MCF 10A (cell line): ENCODE measurements around the gene SRPRB. TPM values are rescaled to one million over a fixed set of nuclear protein-coding genes. Genes with fewer than 3 reads are reported as not detected.

Experiments used
- BruUV-seq: library from RNA; stranded (reverse); fragments of 400-500 nt; replicated peaks from 2 replicates; lab custom pipeline; 2021; lab: Mats Ljungman, UMichigan
- CTCF ChIA-PET: fragments of 300-600 bp; sonication (Branson Sonifier 250); formaldehyde crosslinking; extraction: SDS; loops from one replicate; lab custom pipeline; 2021; ENCODE audit warnings: antibody characterized with exemption, inconsistent platforms; lab: Yijun Ruan, JAX
- POLR2A ChIA-PET: fragments of 300-600, 350-650 bp; sonication (Branson Sonifier 250); formaldehyde crosslinking; extraction: SDS; loops from one replicate; lab custom pipeline; 2020; ENCODE audit warnings: antibody characterized with exemption, inconsistent platforms; lab: Yijun Ruan, JAX
- DNase-seq: peaks from one replicate; pipeline ENCODE4 v3.0.0-alpha.2; 2018; ENCODE audit not compliant: unreplicated experiment
- H3K27ac Mint-ChIP-seq: one replicate; pipeline ENCODE4 v1.8.0; 2022; ENCODE audit warnings: mild to moderate bottlenecking, low read depth, mixed read lengths; ENCODE audit not compliant: unreplicated experiment
- H3K27me3 Mint-ChIP-seq: one replicate; pipeline ENCODE4 v1.8.0; 2022; ENCODE audit warnings: mixed read lengths; ENCODE audit not compliant: insufficient read depth, unreplicated experiment
- H3K36me3 Mint-ChIP-seq: one replicate; pipeline ENCODE4 v1.8.0; 2022; ENCODE audit warnings: mild to moderate bottlenecking, moderate library complexity, mixed read lengths; ENCODE audit not compliant: insufficient read depth, unreplicated experiment
- H3K4me1 Mint-ChIP-seq: one replicate; pipeline ENCODE4 v1.8.0; 2022; ENCODE audit warnings: mixed read lengths; ENCODE audit not compliant: insufficient read depth, unreplicated experiment
- H3K4me3 Mint-ChIP-seq: one replicate; pipeline ENCODE4 v1.8.0; 2022; ENCODE audit warnings: mild to moderate bottlenecking, moderate library complexity, mixed read lengths; ENCODE audit not compliant: unreplicated experiment
- H3K9me3 Mint-ChIP-seq: one replicate; pipeline ENCODE4 v1.8.0; 2022; ENCODE audit warnings: mixed read lengths; ENCODE audit not compliant: unreplicated experiment
- intact Hi-C: fragments of 100-400 bp; cut with micrococcal nuclease; formaldehyde crosslinking; loops from 2 replicates; pipeline ENCODE4 v1.14.1; 2022
- total RNA-seq: library from RNA; stranded (reverse); gene quantifications from 2 replicates; pipeline ENCODE4 v1.2.3, GENCODE V29; 2022
- TF ChIP-seq, protein P1 (sequence below): fragments of 200-600 bp; IDR thresholded peaks from one replicate; pipeline ENCODE4 v1.8.0; 2022; ENCODE audit warnings: antibody characterized with exemption, mild to moderate bottlenecking; ENCODE audit not compliant: unreplicated experiment

SRPRB gene
- total RNA-seq, 1 experiment from 2014 or later = 180 TPM

DNA sequence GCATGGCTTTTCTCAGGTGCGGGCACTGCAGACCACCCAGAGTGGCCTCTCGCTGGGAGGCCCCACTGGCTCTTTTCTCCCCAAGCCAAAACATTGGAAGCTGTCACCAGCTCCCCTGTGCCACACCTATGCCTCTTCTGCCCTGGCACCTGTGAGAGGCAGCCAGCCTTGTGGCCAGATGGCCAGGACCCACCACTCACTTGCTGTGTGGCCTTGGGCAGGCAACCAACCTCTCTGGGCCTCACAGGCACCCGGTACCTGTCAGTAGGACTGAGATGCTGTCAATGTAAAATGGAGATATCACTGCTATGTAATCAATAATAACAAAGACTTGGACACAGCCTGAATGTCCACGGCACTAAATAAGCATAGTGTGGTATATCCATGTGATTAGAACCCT, 36.5 kb downstream of the SRPRB start:
- H3K4me1 Mint-ChIP-seq = no peaks in the 10 kb centered on the region
- ChIA-PET POLR2A (no interaction called here), CTCF (no interaction called here)
- no peaks in the 10 kb centered on the region for H3K36me3 Mint-ChIP-seq
- TF ChIP-seq, protein P1, sequence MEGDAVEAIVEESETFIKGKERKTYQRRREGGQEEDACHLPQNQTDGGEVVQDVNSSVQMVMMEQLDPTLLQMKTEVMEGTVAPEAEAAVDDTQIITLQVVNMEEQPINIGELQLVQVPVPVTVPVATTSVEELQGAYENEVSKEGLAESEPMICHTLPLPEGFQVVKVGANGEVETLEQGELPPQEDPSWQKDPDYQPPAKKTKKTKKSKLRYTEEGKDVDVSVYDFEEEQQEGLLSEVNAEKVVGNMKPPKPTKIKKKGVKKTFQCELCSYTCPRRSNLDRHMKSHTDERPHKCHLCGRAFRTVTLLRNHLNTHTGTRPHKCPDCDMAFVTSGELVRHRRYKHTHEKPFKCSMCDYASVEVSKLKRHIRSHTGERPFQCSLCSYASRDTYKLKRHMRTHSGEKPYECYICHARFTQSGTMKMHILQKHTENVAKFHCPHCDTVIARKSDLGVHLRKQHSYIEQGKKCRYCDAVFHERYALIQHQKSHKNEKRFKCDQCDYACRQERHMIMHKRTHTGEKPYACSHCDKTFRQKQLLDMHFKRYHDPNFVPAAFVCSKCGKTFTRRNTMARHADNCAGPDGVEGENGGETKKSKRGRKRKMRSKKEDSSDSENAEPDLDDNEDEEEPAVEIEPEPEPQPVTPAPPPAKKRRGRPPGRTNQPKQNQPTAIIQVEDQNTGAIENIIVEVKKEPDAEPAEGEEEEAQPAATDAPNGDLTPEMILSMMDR = no peak
- no peak overlapping the region for H3K4me3 Mint-ChIP-seq
- no peak overlapping the region for H3K27ac Mint-ChIP-seq
- no peaks in the 10 kb centered on the region for H3K9me3 Mint-ChIP-seq
- H3K27me3 Mint-ChIP-seq = peaks cover 11% of the 10 kb centered on the region
- BruUV-seq = no TSS peak
- DNase-seq = no peak
- intact Hi-C loops = no loop called here

DNA sequence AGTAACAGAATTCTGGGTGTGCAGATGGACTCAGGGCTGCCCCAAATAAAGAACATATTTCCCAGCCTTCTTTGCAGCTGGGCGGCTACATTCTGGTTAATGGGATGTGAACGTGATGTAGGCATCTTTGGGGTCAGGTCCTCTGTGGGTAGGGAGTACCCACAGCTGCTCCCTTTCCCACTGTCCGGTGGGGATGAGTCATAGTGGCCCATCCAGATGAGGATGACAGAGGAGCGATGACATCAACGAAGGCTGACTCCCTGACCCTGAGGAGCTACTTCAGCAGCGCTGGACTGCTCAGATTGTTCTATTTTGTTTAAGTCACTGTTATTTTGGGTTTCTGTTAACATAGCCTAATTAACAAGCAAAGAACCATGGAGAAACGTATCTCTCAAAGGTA, 38.0 kb downstream of the SRPRB start:
- Mint-ChIP-seq H3K36me3 (no peaks in the 10 kb centered on the region), H3K4me1 (no peaks in the 10 kb centered on the region), H3K27me3 (peaks cover 11% of the 10 kb centered on the region), H3K4me3 (no peak overlapping the region), H3K9me3 (no peaks in the 10 kb centered on the region), H3K27ac (no peak overlapping the region)
- CTCF ChIA-PET = interaction anchor here (0.6 to 1.5 kb wide), 4 partner anchors 19 to 369 kb away, joined by 3 to 5 read pairs (median 3); no protein-coding TSS in a partner anchor
- intact Hi-C loops = no loop called here
- TF ChIP-seq, protein P1 = no peak
- no TSS peak for BruUV-seq
- DNase-seq = no peak
- POLR2A ChIA-PET = no interaction called here

DNA sequence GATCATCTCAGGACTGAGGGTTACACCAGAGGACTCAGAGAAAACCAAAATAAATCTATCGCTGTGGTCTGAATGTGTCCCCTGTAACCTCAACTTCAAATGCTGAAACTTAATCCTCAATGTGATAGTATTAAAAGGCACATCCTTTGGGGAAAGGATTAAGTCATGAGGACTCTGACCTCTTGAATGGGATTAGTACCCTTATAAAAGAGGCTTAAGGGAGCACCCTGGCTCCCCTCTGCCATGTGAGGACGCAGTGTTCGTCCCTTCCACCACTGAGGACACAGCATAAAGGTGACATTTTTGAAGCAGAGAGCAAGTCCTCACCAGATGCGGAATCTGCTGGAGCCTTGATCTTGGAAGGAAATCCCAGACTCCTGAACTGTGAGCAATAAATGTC, 39.5 kb downstream of the SRPRB start:
- no peak for DNase-seq
- BruUV-seq = no TSS peak
- intact Hi-C loops = no loop called here
- POLR2A ChIA-PET = no interaction called here
- no peak overlapping the region for H3K27ac Mint-ChIP-seq
- H3K27me3 Mint-ChIP-seq = peaks cover 11% of the 10 kb centered on the region
- H3K4me3 Mint-ChIP-seq = no peak overlapping the region
- CTCF ChIA-PET = no interaction called here
- no peaks in the 10 kb centered on the region for H3K36me3 Mint-ChIP-seq
- H3K4me1 Mint-ChIP-seq = no peaks in the 10 kb centered on the region
- no peaks in the 10 kb centered on the region for H3K9me3 Mint-ChIP-seq
- TF ChIP-seq, protein P1 = no peak

DNA sequence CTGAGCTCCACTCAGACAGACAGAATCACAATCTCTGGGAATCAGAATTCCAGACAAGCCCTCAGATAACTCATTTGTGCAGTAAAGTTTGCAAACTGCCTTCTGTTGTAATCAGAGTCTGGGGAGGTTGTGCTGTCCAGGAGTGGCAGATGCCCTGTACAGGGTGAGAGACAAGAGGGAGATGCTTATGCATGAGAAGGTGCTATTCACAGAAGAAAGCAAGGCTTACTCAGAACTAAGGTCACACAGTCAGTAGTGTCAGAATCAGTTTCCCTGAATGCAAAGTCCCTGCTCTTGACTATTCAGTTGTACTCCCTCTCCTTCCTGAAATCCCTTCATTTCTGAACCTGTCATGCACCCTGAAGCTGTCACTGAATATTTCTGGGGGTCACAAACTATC, 43.7 kb downstream of the SRPRB start:
- Mint-ChIP-seq H3K36me3 (no peaks in the 10 kb centered on the region), H3K27me3 (peaks cover 4% of the 10 kb centered on the region), H3K9me3 (no peaks in the 10 kb centered on the region), H3K27ac (no peak overlapping the region), H3K4me3 (no peak overlapping the region), H3K4me1 (no peaks in the 10 kb centered on the region)
- DNase-seq = no peak
- intact Hi-C loops = no loop called here
- TF ChIP-seq, protein P1 = no peak
- POLR2A ChIA-PET = no interaction called here
- CTCF ChIA-PET = interaction anchor here (0.5 to 1.1 kb wide), 2 partner anchors 31 to 56 kb away, joined by 3 to 4 read pairs; no protein-coding TSS in a partner anchor
- BruUV-seq = no TSS peak
